ENCODE data around the gene IDI1. TPM values are rescaled to one million over a fixed set of nuclear protein-coding genes. Genes with fewer than 3 reads are reported as not detected.
"Not testable (repeated sequence)": the region's sequence is repeated elsewhere in the genome, so short reads cannot be mapped to it uniquely, and the experiment has no call there.

The IDI1 gene
- total RNA-seq, 1 experiment from 2014 or later = 53.1 TPM

DNA sequence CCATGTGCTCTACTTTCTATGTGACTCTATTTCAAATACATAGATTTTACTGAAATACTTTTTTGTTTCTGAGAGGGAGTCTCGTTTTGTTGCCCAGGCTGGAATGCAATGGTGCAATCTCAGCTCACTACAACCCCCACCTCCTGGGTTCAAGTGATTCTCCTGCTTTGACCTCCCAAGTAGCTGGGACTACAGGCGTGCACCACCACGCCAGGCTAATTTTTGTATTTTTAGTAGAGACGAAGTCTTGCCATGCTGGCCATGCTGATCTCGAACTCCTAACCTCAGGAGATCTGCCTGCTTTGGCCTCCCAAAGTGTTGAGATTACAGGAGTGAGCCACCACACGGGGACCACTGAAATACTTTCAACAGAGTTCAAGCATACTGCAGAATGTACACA lies 3.5 kb downstream of the IDI1 start:
- H3K4me3 ChIP-seq = no peak overlapping the region
- no peaks in the 10 kb centered on the region for H3K9me3 ChIP-seq
- no peaks in the 10 kb centered on the region for H3K27me3 ChIP-seq
- H3K36me3 ChIP-seq = peaks cover 31% of the 10 kb centered on the region
- DNase-seq = no peak

DNA sequence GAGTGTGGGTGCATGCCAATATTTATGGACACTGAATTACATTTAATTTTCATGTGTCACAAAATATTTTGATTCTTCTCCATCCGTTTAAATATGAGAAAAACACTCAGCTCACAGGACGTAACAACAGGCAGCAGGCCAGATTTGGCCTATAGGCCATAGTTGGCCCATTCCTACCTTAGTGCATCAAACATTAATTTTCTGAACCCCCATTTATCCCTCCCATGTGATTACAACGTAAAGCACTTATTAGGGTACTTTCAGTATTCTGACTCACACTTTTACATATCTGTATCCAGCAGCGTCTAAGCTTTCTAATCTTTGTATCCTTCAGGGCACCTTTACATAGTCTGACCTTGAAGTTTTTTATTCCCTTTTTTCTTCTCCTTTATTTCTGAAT lies 4.0 kb downstream of the IDI1 start:
- peaks cover 35% of the 10 kb centered on the region for H3K36me3 ChIP-seq
- no peaks in the 10 kb centered on the region for H3K27me3 ChIP-seq
- H3K4me3 ChIP-seq = no peak overlapping the region
- H3K9me3 ChIP-seq = no peaks in the 10 kb centered on the region
- no peak for DNase-seq

DNA sequence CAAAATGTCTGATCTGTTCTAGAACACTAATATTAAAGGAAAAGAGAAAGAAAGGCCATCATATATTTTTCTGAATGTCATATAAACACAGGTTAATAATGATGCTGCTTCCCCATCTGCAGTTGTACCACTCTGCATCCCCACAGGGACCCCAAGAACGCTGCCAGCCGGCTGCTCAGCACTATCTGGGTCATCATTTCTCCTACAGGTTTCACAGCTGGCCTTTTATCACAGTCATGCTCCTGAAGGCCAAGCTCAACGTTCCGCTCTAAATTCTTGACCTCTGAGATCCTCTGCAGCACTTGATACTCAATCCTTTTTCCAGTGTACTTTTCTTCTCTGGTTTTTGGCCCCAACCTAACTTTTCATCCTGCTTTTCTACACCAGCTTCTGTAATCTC lies 4.8 kb downstream of the IDI1 start:
- DNase-seq = no peak
- no peak overlapping the region for H3K4me3 ChIP-seq
- no peaks in the 10 kb centered on the region for H3K27me3 ChIP-seq
- H3K9me3 ChIP-seq = no peaks in the 10 kb centered on the region
- H3K36me3 ChIP-seq = peaks cover 35% of the 10 kb centered on the region

DNA sequence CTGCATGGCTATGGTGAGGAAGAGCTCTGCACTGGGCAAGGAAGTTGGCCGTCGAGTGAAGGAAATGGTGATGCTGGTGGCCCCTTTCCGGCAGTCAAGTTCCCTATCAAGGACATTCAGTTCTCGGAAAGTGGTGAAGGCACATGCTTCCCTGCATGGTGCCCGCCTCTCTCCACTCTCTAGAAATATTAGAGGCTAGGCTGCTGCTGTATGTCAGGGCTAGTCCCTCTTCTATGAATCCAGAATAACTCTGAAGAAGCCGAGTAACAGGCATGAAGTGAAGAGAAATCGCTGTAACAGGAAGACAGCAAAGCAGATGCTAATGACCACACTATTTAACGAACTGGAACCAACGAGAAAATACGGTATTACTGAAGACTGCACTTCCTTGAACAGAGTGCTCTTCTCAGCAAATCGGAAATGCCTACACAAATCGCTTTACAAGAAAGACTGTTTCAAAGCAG lies 5.4 kb downstream of the IDI1 start:
- no peak for DNase-seq

DNA sequence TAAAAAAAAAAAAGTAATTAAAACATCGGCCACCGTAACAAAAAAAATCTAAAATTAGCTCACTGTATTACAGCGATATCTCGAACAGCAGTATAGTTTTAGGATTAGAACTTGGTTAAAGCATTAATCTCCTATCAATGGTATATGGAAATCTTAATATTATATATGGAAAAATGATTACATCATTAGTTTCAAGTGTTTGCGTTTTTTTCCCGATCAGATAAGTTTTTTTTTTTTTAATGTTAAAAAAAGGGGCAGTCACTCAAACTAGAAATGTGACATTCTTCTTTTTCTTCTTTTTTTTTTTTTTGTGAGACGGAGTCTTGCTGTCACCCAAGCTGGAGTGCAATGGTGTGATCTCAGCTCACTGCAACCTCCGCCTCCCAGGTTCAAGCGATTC lies 7.4 kb downstream of the IDI1 start:
- DNase-seq = no peak
- Histone ChIP-seq H3K9me3 (no peaks in the 10 kb centered on the region), H3K36me3 (peaks cover 38% of the 10 kb centered on the region), H3K4me3 (no peak overlapping the region), H3K27me3 (no peaks in the 10 kb centered on the region)

More for the DNA sequence above, 5.4 kb downstream of the IDI1 start:
- no peak overlapping the region for H3K4me3 ChIP-seq
- H3K9me3 ChIP-seq = no peaks in the 10 kb centered on the region
- H3K36me3 ChIP-seq = peaks cover 35% of the 10 kb centered on the region
- H3K27me3 ChIP-seq = no peaks in the 10 kb centered on the region

DNA sequence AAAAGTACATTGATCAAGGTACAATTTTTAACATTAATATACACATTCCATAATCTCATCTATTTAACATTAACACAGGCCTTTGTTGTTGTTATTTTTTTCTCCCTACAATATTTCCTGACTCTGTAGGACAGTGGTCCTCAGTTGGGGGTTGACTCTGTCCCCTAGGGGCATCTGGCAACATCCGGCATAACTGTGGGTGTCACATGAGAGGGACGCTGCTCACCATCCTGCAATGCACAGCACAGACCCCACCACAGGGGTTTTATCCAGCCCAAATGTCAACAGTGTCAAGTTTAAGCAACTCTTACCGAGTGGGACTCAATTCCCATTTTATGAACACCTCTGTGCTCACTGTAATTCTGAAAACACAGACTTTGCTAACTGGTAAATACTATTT lies 8.8 kb downstream of the IDI1 start:
- H3K36me3 ChIP-seq = peaks cover 36% of the 10 kb centered on the region
- no peak for DNase-seq

DNA sequence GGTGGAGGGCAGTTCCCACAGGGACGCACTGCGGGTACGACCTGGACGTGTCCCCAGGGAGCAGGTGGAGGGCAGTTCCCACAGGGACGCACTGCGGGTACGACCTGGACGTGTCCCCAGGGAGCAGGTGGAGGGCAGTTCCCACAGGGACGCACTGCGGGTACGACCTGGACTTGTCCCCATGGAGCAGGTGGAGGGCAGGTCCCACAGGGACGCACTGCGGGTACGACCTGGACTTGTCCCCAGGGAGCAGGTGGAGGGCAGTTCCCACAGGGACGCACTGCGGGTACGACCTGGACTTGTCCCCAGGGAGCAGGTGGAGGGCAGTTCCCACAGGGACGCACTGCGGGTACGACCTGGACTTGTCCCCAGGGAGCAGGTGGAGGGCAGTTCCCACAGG lies 10.2 kb downstream of the IDI1 start:
- not testable (repeated sequence) for H3K9me3 ChIP-seq, H3K4me3 ChIP-seq, H3K27me3 ChIP-seq, DNase-seq
- H3K36me3 ChIP-seq = peaks cover 27% of the 10 kb centered on the region

More for the DNA sequence above, 8.8 kb downstream of the IDI1 start:
- H3K27me3 ChIP-seq = no peaks in the 10 kb centered on the region
- no peaks in the 10 kb centered on the region for H3K9me3 ChIP-seq
- no peak overlapping the region for H3K4me3 ChIP-seq

DNA sequence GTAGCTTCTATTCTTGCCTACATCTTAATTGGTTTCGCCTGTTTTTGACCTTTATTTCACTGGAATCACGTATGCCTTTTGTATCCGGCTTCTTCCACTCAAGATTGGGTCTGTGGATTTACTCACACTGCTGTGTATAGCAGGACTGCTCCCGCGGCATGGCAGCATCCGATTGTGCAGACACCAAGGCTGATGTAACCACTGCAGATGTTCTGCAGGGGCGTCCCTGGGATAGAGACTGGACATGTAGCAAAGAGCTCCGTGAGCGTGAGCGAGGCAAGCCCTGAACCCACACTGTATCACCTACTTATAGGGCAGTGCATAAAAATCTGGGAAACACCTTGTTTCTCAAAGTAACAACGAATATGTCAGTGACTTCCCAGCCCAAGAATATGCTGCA lies 11.8 kb downstream of the IDI1 start:
- DNase-seq = no peak
- no peak overlapping the region for H3K4me3 ChIP-seq
- no peaks in the 10 kb centered on the region for H3K9me3 ChIP-seq
- no peaks in the 10 kb centered on the region for H3K27me3 ChIP-seq
- H3K36me3 ChIP-seq = peaks cover 16% of the 10 kb centered on the region

DNA sequence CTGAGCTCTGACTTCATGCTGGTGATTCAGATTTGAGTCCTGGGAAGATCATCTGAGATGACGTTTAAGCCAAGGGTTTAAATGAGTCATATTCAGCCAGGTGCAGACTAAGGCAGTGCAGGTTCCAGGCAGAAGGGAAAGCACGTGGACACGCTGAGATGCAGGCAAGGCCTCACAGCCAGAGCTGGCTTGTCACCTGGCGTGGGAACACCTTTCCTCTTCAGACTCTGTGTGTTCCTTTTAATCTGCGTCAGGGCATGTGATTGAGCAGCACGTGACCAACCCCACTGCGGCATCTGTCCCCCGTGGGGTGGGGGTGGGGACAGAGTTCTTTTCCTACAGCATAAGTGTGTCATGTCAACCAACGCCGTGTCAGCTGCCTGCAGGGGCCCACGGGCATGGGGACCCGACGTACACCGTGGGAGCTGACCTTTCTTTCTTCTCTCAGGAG lies 12.6 kb downstream of the IDI1 start:
- peaks cover 13% of the 10 kb centered on the region for H3K36me3 ChIP-seq
- no peak overlapping the region for H3K4me3 ChIP-seq
- H3K27me3 ChIP-seq = no peaks in the 10 kb centered on the region
- H3K9me3 ChIP-seq = no peaks in the 10 kb centered on the region
- DNase-seq = no peak

DNA sequence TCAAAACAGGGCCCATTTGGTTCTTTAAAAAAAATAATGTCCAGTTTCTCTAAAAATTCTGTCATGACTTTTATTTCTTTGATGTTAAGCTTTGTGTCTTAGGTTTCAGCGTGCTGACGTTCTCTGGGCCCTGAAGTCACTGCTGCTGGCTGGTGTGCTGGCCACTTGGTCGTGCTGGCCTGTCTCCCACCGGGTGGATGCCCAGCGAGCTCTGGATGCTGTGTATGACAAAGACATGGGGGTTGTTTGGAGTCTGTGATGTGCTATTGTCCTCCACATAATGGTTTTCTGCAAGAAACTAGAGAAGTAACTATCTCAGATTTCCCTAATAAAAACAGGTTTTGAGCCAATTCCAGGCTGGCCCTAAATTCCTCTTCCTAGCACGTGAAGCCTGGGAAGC lies 13.7 kb downstream of the IDI1 start:
- no peaks in the 10 kb centered on the region for H3K9me3 ChIP-seq
- no peak overlapping the region for H3K4me3 ChIP-seq
- peaks cover 4% of the 10 kb centered on the region for H3K36me3 ChIP-seq
- no peak for DNase-seq
- H3K27me3 ChIP-seq = no peaks in the 10 kb centered on the region

DNA sequence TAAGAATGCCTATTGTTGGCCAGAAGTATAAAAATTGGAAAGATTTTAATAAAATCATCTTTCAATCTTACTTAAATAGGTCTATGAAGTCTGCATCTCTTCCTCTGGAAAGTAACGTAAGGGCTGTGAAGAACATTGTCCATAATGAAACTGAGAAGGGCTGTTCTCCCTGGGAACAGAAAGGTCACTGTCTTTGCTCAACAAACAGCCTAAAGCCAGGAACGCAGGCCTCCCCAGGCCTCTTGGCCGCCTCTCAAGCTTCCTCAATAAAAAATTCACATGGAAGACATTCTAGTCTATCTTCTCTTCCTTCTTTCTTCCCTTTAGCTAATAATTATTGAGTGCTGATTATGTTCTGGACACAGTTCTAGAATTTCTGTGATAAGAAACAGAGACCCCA lies 14.2 kb downstream of the IDI1 start:
- no peak for DNase-seq
- H3K4me3 ChIP-seq = no peak overlapping the region
- H3K36me3 ChIP-seq = peaks cover 2% of the 10 kb centered on the region
- H3K9me3 ChIP-seq = no peaks in the 10 kb centered on the region
- no peaks in the 10 kb centered on the region for H3K27me3 ChIP-seq

DNA sequence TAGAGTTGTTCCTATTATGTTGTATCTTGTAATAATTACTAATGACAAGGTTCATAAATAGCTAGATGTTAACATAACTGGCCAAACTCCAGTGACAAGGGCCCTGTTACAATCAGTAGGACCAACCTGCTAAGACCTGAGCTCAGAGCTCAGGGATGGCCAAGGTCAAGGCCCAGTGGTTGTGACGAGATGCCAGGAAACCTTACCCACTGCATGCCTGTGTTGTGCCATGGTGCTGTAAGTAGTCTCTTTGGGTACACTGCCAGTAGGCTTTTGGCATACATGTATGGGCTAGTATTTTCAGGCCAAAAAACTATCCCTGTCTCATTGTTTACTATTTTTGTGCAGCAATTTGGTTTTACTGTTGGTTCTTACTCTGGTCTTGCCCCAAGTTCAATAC lies 15.3 kb downstream of the IDI1 start:
- Histone ChIP-seq H3K4me3 (no peak overlapping the region), H3K36me3 (peaks cover 2% of the 10 kb centered on the region; the same call in 1 of the 2 replicates), H3K27me3 (no peaks in the 10 kb centered on the region), H3K9me3 (no peaks in the 10 kb centered on the region)
- DNase-seq = no peak

DNA sequence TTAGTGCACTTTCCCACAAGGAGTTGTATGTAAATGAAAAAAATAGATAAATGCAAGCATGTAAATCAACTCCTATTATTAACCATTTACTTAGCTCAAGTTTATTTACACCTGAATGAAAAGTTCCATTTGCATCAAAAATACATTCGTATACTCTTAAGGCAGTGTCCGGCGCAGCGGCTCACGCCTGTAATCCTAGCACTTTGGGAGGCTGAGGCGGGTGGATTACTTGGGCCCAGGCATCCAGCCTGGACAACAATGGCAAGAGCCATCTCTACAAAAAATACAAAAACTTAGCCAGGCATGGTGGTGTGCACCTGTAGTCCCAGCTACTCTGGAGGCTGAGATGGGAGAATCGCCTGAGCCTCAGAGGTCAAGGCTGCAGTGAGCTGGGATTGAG lies 19.1 kb downstream of the IDI1 start:
- Histone ChIP-seq H3K9me3 (no peaks in the 10 kb centered on the region), H3K4me3 (no peak overlapping the region), H3K36me3 (no peaks in the 10 kb centered on the region), H3K27me3 (no peaks in the 10 kb centered on the region)
- no peak for DNase-seq

DNA sequence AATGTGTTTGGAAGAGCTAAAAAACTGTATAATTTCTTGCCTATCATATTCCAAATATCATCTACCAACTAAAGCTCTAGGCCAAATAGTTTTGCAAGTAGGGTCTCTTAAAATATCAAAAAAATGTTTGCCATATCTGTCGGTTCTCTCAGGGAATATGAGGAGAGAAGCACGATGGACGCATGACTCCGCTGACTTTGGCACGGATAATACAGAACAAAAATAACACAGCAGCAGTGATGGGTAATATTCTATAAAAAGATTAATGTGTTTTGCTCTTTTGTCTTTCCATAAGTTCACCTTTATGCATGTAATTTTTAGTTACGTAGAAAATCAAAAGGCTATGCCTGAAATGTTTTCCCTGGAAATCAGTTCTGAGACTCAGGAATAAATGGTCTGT lies 22.3 kb downstream of the IDI1 start:
- H3K9me3 ChIP-seq = no peaks in the 10 kb centered on the region
- H3K36me3 ChIP-seq = no peaks in the 10 kb centered on the region
- no peak overlapping the region for H3K4me3 ChIP-seq
- no peak for DNase-seq
- no peaks in the 10 kb centered on the region for H3K27me3 ChIP-seq

DNA sequence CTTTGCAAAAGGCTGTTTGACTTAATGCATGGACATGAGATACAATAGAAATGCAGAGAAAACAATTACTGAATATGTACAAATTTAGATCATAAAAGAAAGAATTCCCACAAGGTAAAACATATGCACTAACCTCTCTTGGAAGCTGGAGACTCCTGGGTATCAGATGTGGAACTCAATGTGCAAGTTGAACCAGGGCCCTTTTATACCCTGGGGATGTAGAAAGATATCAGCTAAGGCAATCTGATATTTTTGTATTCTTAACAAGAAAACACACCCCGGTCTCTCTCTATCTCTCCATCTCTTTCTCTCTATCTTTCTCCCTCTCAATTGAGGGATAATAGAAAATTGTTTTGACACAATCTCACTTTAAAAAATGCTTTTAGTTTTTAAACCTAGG lies 23.2 kb downstream of the IDI1 start, which contains the start of gene IDI2:
TSS of gene IDI2 (minus strand) at position 177 of the 400 bp plus-strand sequence. CDS start 1,136 bp downstream, outside the sequence.
- Histone ChIP-seq H3K27me3 (no peaks in the 10 kb centered on the region), H3K9me3 (no peaks in the 10 kb centered on the region), H3K4me3 (no peak within 1 kb of the TSS), H3K36me3 (no peaks in the 10 kb centered on the region; the same call in 1 of the 2 replicates)
- no peak for DNase-seq

DNA sequence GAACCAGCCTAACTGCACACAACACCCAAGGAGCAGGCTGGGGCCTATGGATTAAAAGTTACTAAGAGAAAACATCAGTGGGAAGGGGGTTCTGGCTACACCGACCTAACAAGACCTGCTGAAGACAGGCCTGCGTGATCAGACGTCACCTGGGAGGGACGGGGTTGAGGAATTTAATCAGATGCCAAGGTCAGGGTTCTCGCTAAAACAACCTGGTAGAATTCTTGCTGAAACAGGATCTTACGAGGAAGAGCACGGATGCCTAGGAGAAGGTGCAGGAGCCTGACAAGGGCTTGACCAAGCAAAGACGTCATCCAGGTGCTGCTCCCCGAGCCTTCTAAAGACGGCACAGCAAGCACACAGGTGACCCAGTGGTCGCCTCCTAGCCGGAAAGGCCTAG lies 24.8 kb downstream of the IDI1 start:
- H3K27me3 ChIP-seq = no peaks in the 10 kb centered on the region
- no peaks in the 10 kb centered on the region for H3K9me3 ChIP-seq
- H3K4me3 ChIP-seq = no peak overlapping the region
- DNase-seq = no peak
- H3K36me3 ChIP-seq = peaks cover 9% of the 10 kb centered on the region

DNA sequence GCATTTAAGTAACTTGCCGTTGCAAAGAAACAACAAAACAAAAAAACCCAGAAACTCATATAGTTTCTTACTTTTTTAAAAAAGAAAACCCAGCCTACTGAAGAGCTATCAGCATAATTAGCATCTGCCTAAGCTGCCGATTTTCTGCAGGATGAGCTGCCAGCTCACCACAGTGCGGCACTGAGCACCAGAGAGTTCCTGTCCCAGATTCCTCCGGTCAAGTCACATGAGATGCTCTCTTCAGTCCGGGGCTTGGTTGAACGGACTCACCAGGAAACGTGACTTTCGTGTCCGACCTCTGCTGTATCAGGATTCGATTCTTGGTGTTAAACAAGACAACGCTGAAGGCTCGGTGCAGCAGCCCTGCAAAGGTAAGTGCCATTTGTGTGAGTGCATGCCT lies 26.5 kb downstream of the IDI1 start:
- Histone ChIP-seq H3K9me3 (no peaks in the 10 kb centered on the region), H3K4me3 (no peak overlapping the region), H3K27me3 (no peaks in the 10 kb centered on the region), H3K36me3 (peaks cover 24% of the 10 kb centered on the region)
- no peak for DNase-seq

DNA sequence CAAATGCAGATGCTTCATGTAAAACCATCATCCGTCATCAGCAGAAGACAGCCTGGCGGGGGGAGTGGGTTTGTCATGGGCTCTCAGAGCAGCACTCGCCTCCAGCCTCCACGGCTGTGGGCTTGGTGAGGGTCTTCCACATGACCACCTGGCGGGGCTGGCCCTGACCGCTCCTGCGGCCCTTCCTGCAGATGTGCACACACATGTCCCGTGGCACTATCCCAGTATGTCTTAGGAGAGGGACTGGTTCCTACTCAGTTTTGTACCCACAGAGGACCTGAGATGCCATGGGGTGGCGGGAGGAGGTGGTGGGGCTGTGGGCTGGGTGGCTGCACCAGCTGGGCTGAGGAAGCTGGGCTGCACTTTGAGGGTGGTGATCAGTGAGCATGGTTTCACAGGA lies 28.0 kb downstream of the IDI1 start:
- Histone ChIP-seq H3K4me3 (no peak overlapping the region), H3K9me3 (no peaks in the 10 kb centered on the region), H3K36me3 (peaks cover 37% of the 10 kb centered on the region), H3K27me3 (no peaks in the 10 kb centered on the region)
- no peak for DNase-seq

DNA sequence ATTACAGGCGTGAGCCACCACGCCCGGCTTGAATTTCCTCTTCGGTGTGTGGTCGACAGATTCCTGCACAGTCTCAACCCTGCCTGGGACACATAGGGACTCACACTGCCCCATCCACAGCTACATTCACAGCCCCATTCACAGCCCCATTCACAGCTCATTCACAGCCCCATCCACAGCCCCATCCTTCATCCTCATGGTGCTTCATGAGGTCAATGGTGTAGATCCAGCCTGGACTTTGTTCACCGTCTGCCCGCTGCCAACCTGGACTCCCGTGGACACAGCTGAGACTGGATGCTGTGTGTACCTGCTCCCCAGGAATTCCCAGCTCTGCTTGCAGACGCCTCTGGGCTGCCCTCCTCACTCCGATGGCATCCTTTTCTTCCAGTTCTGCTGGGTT lies 28.5 kb downstream of the IDI1 start:
- H3K4me3 ChIP-seq = no peak overlapping the region
- DNase-seq = no peak
- H3K36me3 ChIP-seq = peaks cover 41% of the 10 kb centered on the region
- H3K9me3 ChIP-seq = no peaks in the 10 kb centered on the region
- H3K27me3 ChIP-seq = no peaks in the 10 kb centered on the region
